ENCODE measurements around the gene KCNJ1. TPM values are rescaled to one million over a fixed set of nuclear protein-coding genes. Genes with fewer than 3 reads are reported as not detected.

The KCNJ1 gene
- total and polyA plus RNA-seq, 2 donors (not counting 3 experiments of a cell fraction or from before 2014, with no cell fraction given), result not detected

DNA sequence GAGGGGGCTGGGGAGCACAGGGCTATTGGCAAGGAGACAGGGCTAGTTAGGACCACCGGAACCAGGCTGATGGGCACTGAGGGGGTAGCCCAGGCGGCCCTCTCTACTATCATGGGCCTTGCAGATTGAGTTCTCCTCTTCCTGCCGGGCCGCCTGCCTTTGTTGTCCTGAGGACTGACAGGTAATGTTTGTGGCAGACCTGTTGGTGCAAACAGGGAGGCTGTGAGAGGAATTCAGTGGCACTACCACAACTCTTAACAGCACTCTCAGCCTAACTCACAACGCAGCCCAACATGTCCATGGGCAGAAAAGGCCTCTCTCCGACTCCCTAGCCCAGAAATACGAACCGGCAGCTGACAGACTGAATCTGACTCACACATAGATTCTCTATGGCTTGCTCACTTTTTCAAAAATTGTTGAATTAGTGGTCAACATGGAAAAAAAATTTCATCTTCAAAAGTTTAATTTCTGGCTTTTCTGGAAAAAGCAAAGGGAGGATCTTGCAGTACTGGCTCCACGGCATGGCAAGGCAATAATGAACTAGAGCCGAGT is 35.5 kb upstream of the KCNJ1 start:
- Histone ChIP-seq H3K9me1 (replicated peaks; ENCODE audit: control insufficient read depth, extremely low read depth, insufficient read depth, low read length) (no peaks in the 10 kb centered on the region), H3K9ac (replicated peaks; ENCODE audit: extremely low read depth, insufficient read depth, low read length) (no peak overlapping the region), H3K4me3 (replicated peaks in 1 of 3; ENCODE audit: insufficient read depth in 1 of 3, low read depth in 1 of 3, low read length in 3 of 3) (no peak overlapping the region), H3K9me3 (replicated peaks; ENCODE audit: control insufficient read depth, insufficient read depth, low read length) (no peaks in the 10 kb centered on the region), H2AFZ (ENCODE audit: low read depth, low read length) (no peak overlapping the region), H3K4me2 (ENCODE audit: insufficient read depth, low read length) (no peak overlapping the region), H3K4me1 (ENCODE audit: control insufficient read depth, extremely low read depth, insufficient read depth, low read length) (peaks cover under 1% of the 10 kb centered on the region), H3K36me3 (ENCODE audit: control insufficient read depth in 2 of 2, extremely low read depth in 1 of 2, insufficient read depth in 2 of 2, low read length in 2 of 2) (no peaks in the 10 kb centered on the region), H3K27ac (ENCODE audit: insufficient read depth, low read depth, low read length) (no peak overlapping the region), H3K27me3 (ENCODE audit: control insufficient read depth in 2 of 2, insufficient read depth in 2 of 2, low read length in 2 of 2) (peaks cover 23 to 24% of the 10 kb centered on the region in 2 experiments), H4K20me1 (replicated peaks; ENCODE audit: control insufficient read depth, extremely low read depth, insufficient read depth, low read length) (no peaks in the 10 kb centered on the region), H3K79me2 (ENCODE audit: control insufficient read depth, insufficient read depth, low read length) (no peaks in the 10 kb centered on the region)
- dilution Hi-C loops (cut with MboI; ENCODE audit: extremely low pct_ligation_motif_present, low sequenced_read_pairs), result no loop called here
- intact Hi-C loops (cut with micrococcal nuclease), result no loop called here
- ChIA-PET CTCF (interaction anchor here (0.9 to 10.7 kb wide), 4 partner anchors 11 to 54 kb away, joined by 4 to 141 read pairs (median 24); partner anchors contain the start of gene KCNJ5), POLR2A (no interaction called here)
- TF ChIP-seq MYC (IDR thresholded peaks at IDR 0.05; ENCODE audit: low read depth, low read length), result no peak
- no peak for TF ChIP-seq POLR2AphosphoS5 (IDR thresholded peaks at IDR 0.05; ENCODE audit: insufficient read depth, low read depth, low read length)
- TF ChIP-seq GATA2 (IDR thresholded peaks at IDR 0.05; ENCODE audit: insufficient read depth, insufficient read length, low read depth, low read length), result no peak
- TF ChIP-seq POLR2A (IDR thresholded peaks at IDR 0.05; ENCODE audit: low read depth, low read length), result no peak
- TF ChIP-seq FOS (IDR thresholded peaks at IDR 0.05; ENCODE audit: borderline replicate concordance, insufficient read depth, low read length), result no peak
- TF ChIP-seq JUN (IDR thresholded peaks at IDR 0.05; ENCODE audit: borderline replicate concordance, insufficient read depth, insufficient read length, low read depth), result no peak
- no peak for TF ChIP-seq EZH2 (IDR thresholded peaks at IDR 0.05; ENCODE audit: borderline replicate concordance, low read depth, low read length, severe bottlenecking)
- TF ChIP-seq, protein P1, sequence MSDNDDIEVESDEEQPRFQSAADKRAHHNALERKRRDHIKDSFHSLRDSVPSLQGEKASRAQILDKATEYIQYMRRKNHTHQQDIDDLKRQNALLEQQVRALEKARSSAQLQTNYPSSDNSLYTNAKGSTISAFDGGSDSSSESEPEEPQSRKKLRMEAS (IDR thresholded peaks at IDR 0.05; ENCODE audit: insufficient read depth, insufficient read length), result no peak
- TF ChIP-seq, protein P2, sequence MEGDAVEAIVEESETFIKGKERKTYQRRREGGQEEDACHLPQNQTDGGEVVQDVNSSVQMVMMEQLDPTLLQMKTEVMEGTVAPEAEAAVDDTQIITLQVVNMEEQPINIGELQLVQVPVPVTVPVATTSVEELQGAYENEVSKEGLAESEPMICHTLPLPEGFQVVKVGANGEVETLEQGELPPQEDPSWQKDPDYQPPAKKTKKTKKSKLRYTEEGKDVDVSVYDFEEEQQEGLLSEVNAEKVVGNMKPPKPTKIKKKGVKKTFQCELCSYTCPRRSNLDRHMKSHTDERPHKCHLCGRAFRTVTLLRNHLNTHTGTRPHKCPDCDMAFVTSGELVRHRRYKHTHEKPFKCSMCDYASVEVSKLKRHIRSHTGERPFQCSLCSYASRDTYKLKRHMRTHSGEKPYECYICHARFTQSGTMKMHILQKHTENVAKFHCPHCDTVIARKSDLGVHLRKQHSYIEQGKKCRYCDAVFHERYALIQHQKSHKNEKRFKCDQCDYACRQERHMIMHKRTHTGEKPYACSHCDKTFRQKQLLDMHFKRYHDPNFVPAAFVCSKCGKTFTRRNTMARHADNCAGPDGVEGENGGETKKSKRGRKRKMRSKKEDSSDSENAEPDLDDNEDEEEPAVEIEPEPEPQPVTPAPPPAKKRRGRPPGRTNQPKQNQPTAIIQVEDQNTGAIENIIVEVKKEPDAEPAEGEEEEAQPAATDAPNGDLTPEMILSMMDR (IDR thresholded peaks at IDR 0.05; ENCODE audit: extremely low read depth in 1 of 2, insufficient read depth in 1 of 2, low read depth in 1 of 2, low read length in 2 of 2), result no peak
- DNase-seq (ENCODE audit: low read depth, low spot score) (no peak), FAIRE-seq (no peak)
- no TSS peak for BruUV-seq (replicated peaks)
